ENCODE results near the gene NOS1AP.

- TF ChIP-seq, protein P1, sequence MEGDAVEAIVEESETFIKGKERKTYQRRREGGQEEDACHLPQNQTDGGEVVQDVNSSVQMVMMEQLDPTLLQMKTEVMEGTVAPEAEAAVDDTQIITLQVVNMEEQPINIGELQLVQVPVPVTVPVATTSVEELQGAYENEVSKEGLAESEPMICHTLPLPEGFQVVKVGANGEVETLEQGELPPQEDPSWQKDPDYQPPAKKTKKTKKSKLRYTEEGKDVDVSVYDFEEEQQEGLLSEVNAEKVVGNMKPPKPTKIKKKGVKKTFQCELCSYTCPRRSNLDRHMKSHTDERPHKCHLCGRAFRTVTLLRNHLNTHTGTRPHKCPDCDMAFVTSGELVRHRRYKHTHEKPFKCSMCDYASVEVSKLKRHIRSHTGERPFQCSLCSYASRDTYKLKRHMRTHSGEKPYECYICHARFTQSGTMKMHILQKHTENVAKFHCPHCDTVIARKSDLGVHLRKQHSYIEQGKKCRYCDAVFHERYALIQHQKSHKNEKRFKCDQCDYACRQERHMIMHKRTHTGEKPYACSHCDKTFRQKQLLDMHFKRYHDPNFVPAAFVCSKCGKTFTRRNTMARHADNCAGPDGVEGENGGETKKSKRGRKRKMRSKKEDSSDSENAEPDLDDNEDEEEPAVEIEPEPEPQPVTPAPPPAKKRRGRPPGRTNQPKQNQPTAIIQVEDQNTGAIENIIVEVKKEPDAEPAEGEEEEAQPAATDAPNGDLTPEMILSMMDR (IDR thresholded peaks at IDR 0.05; ENCODE audit: low read length), result no peak
- TF ChIP-seq EZH2 (IDR thresholded peaks at IDR 0.05; ENCODE audit: borderline replicate concordance, low read length), result no peak
Observed at GRCh38 chr1:162360874-162361260, 291.4 kb downstream of the NOS1AP start.

Data from OCI-LY1 (cell line).